Measurements from ENCODE around the gene ERMN.
A peak's percentile ranks its signal among the peaks of the same experiment; 100 is the strongest.
"Not testable (repeated sequence)": the region's sequence is repeated elsewhere in the genome, so short reads cannot be mapped to it uniquely, and the experiment has no call there.

The ERMN gene

DNA sequence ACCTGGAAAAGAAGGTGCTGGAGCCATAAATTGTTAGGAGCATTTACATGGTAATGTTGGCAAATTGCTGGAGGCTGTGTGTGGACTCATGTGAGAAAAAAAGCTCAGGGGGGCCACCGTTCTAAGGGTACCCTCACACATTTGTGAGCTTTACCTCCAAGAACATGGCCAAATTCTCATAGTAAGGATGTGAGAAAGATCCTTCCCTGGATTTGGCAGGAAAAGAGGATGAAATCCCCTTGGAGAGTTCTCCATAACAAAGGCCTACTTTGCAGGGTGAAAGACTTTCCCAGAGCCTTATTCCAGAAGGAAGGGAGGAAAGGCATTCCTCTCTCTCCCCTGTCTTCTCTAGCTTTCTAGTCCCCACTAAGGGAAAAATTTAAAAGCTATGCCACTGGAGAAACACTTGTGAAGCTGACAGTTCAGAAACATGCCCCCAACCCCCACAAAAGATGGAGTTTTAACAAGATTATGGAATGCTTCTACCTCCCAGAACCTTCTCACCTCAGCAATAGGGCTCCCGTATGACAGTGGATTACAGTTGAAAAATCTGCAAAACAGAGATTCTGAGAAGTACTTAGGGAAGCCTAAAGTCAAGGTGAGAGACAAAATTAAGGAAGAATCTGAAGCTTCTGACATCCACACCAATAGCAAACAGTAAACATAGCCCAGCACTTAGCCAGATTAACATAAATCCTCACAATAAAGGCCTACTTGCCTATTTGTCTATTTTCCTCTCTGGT is 20.2 kb upstream of the ERMN start:
- DNase-seq = no peak
- H3K9me3 ChIP-seq = no peaks in the 10 kb centered on the region
- TF ChIP-seq, protein P1, sequence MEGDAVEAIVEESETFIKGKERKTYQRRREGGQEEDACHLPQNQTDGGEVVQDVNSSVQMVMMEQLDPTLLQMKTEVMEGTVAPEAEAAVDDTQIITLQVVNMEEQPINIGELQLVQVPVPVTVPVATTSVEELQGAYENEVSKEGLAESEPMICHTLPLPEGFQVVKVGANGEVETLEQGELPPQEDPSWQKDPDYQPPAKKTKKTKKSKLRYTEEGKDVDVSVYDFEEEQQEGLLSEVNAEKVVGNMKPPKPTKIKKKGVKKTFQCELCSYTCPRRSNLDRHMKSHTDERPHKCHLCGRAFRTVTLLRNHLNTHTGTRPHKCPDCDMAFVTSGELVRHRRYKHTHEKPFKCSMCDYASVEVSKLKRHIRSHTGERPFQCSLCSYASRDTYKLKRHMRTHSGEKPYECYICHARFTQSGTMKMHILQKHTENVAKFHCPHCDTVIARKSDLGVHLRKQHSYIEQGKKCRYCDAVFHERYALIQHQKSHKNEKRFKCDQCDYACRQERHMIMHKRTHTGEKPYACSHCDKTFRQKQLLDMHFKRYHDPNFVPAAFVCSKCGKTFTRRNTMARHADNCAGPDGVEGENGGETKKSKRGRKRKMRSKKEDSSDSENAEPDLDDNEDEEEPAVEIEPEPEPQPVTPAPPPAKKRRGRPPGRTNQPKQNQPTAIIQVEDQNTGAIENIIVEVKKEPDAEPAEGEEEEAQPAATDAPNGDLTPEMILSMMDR (IDR thresholded peaks at IDR 0.05; ENCODE audit: low read depth, low read length) = no peak
- no peaks in the 10 kb centered on the region for H3K4me1 ChIP-seq
- no peak overlapping the region for H3K4me3 ChIP-seq (ENCODE audit: low read depth, low read length)
- H3K36me3 ChIP-seq = no peaks in the 10 kb centered on the region
- no peaks in the 10 kb centered on the region for H3K27me3 ChIP-seq

DNA sequence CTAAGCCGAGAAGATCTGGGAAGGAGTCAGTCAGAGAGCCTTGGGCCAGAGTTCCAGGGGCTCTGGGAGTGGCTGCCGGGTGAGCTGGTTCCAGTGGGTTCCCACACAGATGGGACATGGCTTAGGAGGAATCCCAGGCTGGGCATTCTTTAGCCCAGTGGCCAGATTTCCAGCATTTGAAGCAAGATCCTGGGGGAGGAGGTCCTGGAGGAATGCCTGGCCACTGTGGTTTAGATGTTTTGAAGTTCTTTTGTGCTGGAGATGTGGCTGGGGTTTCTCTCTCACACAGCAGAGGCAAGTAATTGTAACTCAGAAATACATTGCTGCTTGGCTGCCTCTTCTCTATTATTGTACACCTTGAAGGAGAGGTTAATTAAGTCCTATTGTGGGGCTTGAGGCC is 15.8 kb upstream of the ERMN start:
- not testable (repeated sequence) for H3K4me1 ChIP-seq; H3K4me3 ChIP-seq (ENCODE audit: low read depth, low read length); H3K27me3 ChIP-seq; H3K9me3 ChIP-seq; DNase-seq; H3K36me3 ChIP-seq

DNA sequence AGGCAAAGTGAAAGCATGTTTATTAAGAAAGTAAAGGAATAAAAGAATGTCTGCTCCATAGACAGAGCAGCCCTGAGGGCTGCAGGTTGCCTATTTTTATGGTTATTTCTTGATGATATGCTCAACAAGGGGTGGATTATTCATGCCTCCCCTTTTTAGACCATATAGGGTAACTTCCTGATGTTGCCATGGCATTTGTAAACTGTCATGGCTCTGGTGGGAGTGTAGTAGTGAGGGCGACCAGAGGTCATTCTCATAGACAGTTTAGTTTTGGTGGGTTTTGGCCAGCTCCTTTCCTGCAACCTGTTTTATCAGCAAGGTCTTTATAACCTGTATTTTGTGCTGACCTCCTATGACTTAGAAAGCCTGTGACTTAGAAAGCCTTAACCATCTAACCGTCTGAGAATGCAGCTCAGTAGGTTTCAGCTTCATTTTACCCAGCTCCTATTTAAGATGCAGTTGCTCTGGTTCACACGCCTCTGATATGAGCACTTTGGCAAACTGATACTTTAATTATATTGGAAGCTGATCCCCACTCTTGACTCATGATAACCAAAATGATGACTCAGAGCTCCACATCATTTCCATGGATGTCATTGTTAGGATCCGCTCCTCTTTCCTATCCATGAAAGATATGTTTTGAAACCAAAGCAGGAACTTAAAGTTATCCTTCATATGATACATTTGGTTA is 14.5 kb upstream of the ERMN start:
- no peak for DNase-seq

DNA sequence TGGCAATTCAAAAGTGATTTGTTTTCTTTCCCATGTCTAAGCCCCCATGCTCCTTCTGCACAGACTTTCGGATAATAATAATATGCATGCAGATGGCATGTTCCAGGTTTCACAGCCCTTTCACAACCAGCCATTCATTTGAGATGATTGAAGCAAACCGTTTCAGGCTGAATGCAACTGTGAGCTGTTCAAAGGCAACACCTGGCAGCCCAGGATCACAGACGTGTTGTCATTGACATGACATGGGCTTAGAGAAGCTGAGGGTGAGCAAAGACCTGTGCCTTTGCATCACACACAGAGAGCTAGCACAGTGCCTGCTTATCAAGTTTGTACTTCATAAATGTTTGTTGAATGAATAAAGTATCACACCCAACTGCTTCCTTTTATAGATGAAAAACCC is 12.4 kb upstream of the ERMN start:
- Histone ChIP-seq H3K9me3 (no peaks in the 10 kb centered on the region), H3K4me1 (no peaks in the 10 kb centered on the region), H3K4me3 (ENCODE audit: low read depth, low read length) (no peak overlapping the region), H3K36me3 (no peaks in the 10 kb centered on the region), H3K27me3 (no peaks in the 10 kb centered on the region)
- TF ChIP-seq, protein P1 (IDR thresholded peaks at IDR 0.05; ENCODE audit: low read depth, low read length) = no peak
- DNase-seq = no peak

More for the DNA sequence above, 14.5 kb upstream of the ERMN start:
- Histone ChIP-seq H3K9me3 (no peaks in the 10 kb centered on the region), H3K4me1 (no peaks in the 10 kb centered on the region), H3K27me3 (no peaks in the 10 kb centered on the region), H3K4me3 (ENCODE audit: low read depth, low read length) (no peak overlapping the region), H3K36me3 (no peaks in the 10 kb centered on the region)
- TF ChIP-seq, protein P1 (IDR thresholded peaks at IDR 0.05; ENCODE audit: low read depth, low read length) = no peak

DNA sequence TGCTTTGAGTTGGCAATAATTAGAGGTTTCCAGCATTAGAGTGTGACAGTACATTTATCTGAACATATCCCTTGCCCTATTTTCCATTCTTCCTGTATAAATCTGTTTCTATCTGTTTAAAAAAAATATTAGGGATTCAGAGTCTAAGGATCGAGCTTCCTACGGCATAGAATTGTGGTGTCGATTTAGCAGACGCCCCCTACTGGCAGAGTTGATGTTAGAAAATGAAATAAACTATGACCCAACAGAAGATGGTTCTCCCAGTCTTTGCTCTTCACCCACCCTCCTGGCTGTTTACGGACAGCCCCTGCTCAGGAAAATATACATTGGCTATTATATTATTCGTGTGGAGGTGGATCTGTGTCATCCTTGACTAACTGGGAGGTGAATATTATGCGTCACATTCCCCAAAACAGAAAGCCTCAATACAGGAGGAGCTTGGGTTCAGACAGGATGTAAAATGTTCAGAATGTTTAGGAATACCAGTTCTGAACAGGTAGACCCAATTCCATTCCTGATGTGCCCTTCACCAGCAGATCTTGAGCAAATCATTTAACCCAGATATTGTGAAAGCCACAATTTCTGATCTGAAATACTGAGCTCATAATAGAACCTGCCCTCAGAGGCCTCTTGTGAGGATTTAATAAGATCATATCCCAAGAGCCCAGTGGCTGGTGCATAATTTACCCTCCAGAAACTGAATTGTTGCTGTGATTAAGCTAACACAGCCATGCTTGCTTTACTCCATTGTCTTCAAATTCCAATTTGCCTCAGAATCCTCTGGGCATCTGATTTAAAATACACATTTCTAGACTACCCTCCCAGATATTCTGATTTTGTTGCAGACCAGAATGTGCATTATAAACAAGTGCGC is 10.8 kb upstream of the ERMN start:
- Histone ChIP-seq H3K36me3 (no peaks in the 10 kb centered on the region), H3K27me3 (no peaks in the 10 kb centered on the region), H3K4me3 (ENCODE audit: low read depth, low read length) (no peak overlapping the region), H3K9me3 (no peaks in the 10 kb centered on the region), H3K4me1 (no peaks in the 10 kb centered on the region)
- TF ChIP-seq, protein P1 (IDR thresholded peaks at IDR 0.05; ENCODE audit: low read depth, low read length) = peak; percentile 58
- peak; percentile 29 for DNase-seq

DNA sequence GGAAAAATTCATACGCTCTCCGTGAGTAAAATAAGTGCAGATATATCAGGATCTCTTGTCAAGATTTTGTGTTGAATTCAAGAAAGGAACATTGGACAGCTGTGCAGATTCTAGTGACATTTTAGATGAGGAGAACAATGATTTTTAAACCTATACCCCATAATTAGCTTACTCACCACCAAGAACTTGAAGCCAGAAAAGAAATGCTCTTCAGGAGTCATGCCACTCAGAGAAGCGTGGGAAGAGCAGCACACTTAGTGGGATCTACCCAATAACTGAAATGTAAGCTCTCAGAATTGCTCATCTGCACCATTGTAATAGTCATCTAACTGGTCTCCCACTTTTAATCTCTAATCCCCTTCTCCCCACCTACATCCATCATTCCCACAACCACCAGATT is 9.2 kb upstream of the ERMN start:
- Histone ChIP-seq H3K4me1 (no peaks in the 10 kb centered on the region), H3K27me3 (no peaks in the 10 kb centered on the region), H3K4me3 (ENCODE audit: low read depth, low read length) (no peak overlapping the region), H3K36me3 (no peaks in the 10 kb centered on the region), H3K9me3 (no peaks in the 10 kb centered on the region)
- TF ChIP-seq, protein P1 (IDR thresholded peaks at IDR 0.05; ENCODE audit: low read depth, low read length) = no peak
- DNase-seq = no peak
